ENCODE data around the gene S1PR2. TPM values are rescaled to one million over a fixed set of nuclear protein-coding genes. Genes with fewer than 3 reads are reported as not detected.

The S1PR2 gene
- total and polyA plus RNA-seq, 4 donors, result 1.2 to 4.8 (median 3.3) TPM

DNA sequence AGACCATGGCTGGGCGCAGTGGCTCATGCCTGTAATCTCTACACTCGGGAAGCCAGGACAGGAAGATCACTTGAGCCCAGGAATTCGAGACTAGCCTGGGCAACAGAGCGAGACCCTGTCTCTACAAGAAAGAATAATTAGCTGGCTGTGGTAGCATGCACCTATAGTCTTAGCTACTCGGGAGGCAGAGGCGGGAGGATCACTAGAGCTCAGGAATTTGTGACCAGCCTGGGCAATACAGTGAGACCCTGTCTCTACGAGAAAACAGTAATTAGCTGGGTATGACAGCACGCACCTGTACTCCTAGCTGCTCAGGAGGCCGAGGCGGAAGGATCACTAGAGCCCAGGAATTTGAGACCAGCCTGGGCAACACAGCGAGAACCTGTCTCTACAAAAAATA, 43.8 kb downstream of the S1PR2 start:
- H3K36me3 ChIP-seq (ENCODE audit: control insufficient read depth in 4 of 4, insufficient read depth in 3 of 4, low read depth in 1 of 4, low read length in 3 of 4), result peaks cover 3 to 8% (median 4%) of the 10 kb centered on the region in 4 donors
- no peaks in the 10 kb centered on the region for H3K27me3 ChIP-seq (ENCODE audit: control insufficient read depth in 4 of 4, insufficient read depth in 4 of 4, low read length in 3 of 4)
- 95% methylated on average over 11 of the region's 11 CpGs for WGBS

DNA sequence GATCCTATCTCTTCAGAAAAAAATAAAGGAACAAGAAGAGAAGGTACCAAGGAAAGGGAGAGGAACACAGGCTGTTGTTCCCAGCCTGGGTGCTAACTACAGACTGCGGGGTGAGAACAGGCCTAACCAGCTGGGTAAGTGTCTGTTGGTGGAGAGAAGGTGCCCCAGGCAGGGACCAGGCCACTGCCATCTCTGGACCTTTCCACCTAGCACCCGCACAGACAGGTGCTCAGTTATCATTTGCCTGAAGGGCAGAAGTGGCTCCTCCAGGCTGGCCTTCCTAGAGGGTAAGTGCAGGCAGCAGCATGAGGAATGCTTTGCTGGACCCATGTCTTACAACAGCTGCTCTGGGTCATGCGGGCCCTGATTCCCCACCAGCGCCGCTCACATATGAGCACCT, 46.5 kb downstream of the S1PR2 start:
- Histone ChIP-seq H3K9me3 (ENCODE audit: control insufficient read depth in 4 of 4, low read length in 3 of 4) (no peaks in the 10 kb centered on the region), H3K4me1 (ENCODE audit: control insufficient read depth in 4 of 4, insufficient read depth in 4 of 4, low read length in 3 of 4) (no peaks in the 10 kb centered on the region), H3K27ac (ENCODE audit: low read depth in 1 of 2, low read length in 2 of 2) (no peak overlapping the region), H3K9ac (ENCODE audit: low read depth in 1 of 2, low read length in 2 of 2) (no peak overlapping the region), H3K4me3 (ENCODE audit: low read depth in 1 of 3, low read length in 3 of 3) (no peak overlapping the region), H3K27me3 (ENCODE audit: control insufficient read depth in 4 of 4, insufficient read depth in 4 of 4, low read length in 3 of 4) (no peaks in the 10 kb centered on the region), H3K36me3 (ENCODE audit: control insufficient read depth in 4 of 4, insufficient read depth in 3 of 4, low read depth in 1 of 4, low read length in 3 of 4) (peaks cover 6 to 19% (median 14%) of the 10 kb centered on the region in 4 donors)
- no peak for DNase-seq (ENCODE audit: low spot score)
- WGBS, result 99% methylated on average over 5 of the region's 5 CpGs
- TF ChIP-seq RAD21 (IDR thresholded peaks at IDR 0.05) (no peak), NR2F2 (IDR thresholded peaks at IDR 0.05) (no peak), YY1 (IDR thresholded peaks at IDR 0.05) (no peak), SP1 (IDR thresholded peaks at IDR 0.05) (no peak), TAF1 (conservative IDR thresholded peaks at IDR 0.05) (no peak), JUND (IDR thresholded peaks at IDR 0.05) (no peak), FOXA1 (IDR thresholded peaks at IDR 0.05) (no peak), HNF4G (IDR thresholded peaks at IDR 0.05) (no peak), EGR1 (IDR thresholded peaks at IDR 0.05; ENCODE audit: low read depth in 2 of 2) (no peak), GABPA (IDR thresholded peaks at IDR 0.05 in 1 of 2, conservative IDR thresholded peaks at IDR 0.05 in 1 of 2) (no peak), FOXA2 (IDR thresholded peaks at IDR 0.05) (no peak), RXRA (IDR thresholded peaks at IDR 0.05) (no peak)
- TF ChIP-seq, protein P1, sequence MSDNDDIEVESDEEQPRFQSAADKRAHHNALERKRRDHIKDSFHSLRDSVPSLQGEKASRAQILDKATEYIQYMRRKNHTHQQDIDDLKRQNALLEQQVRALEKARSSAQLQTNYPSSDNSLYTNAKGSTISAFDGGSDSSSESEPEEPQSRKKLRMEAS (IDR thresholded peaks at IDR 0.05), result no peak
- TF ChIP-seq, protein P2, sequence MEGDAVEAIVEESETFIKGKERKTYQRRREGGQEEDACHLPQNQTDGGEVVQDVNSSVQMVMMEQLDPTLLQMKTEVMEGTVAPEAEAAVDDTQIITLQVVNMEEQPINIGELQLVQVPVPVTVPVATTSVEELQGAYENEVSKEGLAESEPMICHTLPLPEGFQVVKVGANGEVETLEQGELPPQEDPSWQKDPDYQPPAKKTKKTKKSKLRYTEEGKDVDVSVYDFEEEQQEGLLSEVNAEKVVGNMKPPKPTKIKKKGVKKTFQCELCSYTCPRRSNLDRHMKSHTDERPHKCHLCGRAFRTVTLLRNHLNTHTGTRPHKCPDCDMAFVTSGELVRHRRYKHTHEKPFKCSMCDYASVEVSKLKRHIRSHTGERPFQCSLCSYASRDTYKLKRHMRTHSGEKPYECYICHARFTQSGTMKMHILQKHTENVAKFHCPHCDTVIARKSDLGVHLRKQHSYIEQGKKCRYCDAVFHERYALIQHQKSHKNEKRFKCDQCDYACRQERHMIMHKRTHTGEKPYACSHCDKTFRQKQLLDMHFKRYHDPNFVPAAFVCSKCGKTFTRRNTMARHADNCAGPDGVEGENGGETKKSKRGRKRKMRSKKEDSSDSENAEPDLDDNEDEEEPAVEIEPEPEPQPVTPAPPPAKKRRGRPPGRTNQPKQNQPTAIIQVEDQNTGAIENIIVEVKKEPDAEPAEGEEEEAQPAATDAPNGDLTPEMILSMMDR (IDR thresholded peaks at IDR 0.05; ENCODE audit: low read depth, low read length, missing input control), result no peak
- TF ChIP-seq, protein P3, sequence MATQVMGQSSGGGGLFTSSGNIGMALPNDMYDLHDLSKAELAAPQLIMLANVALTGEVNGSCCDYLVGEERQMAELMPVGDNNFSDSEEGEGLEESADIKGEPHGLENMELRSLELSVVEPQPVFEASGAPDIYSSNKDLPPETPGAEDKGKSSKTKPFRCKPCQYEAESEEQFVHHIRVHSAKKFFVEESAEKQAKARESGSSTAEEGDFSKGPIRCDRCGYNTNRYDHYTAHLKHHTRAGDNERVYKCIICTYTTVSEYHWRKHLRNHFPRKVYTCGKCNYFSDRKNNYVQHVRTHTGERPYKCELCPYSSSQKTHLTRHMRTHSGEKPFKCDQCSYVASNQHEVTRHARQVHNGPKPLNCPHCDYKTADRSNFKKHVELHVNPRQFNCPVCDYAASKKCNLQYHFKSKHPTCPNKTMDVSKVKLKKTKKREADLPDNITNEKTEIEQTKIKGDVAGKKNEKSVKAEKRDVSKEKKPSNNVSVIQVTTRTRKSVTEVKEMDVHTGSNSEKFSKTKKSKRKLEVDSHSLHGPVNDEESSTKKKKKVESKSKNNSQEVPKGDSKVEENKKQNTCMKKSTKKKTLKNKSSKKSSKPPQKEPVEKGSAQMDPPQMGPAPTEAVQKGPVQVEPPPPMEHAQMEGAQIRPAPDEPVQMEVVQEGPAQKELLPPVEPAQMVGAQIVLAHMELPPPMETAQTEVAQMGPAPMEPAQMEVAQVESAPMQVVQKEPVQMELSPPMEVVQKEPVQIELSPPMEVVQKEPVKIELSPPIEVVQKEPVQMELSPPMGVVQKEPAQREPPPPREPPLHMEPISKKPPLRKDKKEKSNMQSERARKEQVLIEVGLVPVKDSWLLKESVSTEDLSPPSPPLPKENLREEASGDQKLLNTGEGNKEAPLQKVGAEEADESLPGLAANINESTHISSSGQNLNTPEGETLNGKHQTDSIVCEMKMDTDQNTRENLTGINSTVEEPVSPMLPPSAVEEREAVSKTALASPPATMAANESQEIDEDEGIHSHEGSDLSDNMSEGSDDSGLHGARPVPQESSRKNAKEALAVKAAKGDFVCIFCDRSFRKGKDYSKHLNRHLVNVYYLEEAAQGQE (IDR thresholded peaks at IDR 0.05), result no peak
- TF ChIP-seq, protein P4, sequence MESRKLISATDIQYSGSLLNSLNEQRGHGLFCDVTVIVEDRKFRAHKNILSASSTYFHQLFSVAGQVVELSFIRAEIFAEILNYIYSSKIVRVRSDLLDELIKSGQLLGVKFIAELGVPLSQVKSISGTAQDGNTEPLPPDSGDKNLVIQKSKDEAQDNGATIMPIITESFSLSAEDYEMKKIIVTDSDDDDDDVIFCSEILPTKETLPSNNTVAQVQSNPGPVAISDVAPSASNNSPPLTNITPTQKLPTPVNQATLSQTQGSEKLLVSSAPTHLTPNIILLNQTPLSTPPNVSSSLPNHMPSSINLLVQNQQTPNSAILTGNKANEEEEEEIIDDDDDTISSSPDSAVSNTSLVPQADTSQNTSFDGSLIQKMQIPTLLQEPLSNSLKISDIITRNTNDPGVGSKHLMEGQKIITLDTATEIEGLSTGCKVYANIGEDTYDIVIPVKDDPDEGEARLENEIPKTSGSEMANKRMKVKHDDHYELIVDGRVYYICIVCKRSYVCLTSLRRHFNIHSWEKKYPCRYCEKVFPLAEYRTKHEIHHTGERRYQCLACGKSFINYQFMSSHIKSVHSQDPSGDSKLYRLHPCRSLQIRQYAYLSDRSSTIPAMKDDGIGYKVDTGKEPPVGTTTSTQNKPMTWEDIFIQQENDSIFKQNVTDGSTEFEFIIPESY (IDR thresholded peaks at IDR 0.05), result no peak
- TF ChIP-seq, protein P5, sequence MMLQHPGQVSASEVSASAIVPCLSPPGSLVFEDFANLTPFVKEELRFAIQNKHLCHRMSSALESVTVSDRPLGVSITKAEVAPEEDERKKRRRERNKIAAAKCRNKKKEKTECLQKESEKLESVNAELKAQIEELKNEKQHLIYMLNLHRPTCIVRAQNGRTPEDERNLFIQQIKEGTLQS (IDR thresholded peaks at IDR 0.05), result no peak

More for the DNA sequence above, 43.8 kb downstream of the S1PR2 start:
- DNase-seq (ENCODE audit: low spot score), result no peak
- Histone ChIP-seq H3K4me3 (ENCODE audit: low read depth in 1 of 3, low read length in 3 of 3) (no peak overlapping the region), H3K9ac (ENCODE audit: low read depth in 1 of 2, low read length in 2 of 2) (no peak overlapping the region), H3K9me3 (ENCODE audit: control insufficient read depth in 4 of 4, low read length in 3 of 4) (no peaks in the 10 kb centered on the region), H3K4me1 (ENCODE audit: control insufficient read depth in 4 of 4, insufficient read depth in 4 of 4, low read length in 3 of 4) (peaks cover 0 to 15% (median 6%) of the 10 kb centered on the region in 4 donors), H3K27ac (ENCODE audit: low read depth in 1 of 2, low read length in 2 of 2) (no peak overlapping the region)
- TF ChIP-seq EGR1 (IDR thresholded peaks at IDR 0.05; ENCODE audit: low read depth in 2 of 2), result no peak
- TF ChIP-seq, protein P4 (IDR thresholded peaks at IDR 0.05), result no peak
